OCI-LY3 (cell line): Measurements from ENCODE around the gene LCP1.

Experiments
- EZH2phosphoT487 ChIP-seq: fragments of 200-600 bp; shearing (Covaris generic); IDR thresholded peaks from 2 replicates; pipeline ENCODE4 v1.6.1; 2018; ENCODE audit warnings: antibody characterized with exemption, mixed run types, low read depth
- TF ChIP-seq, protein P1 (sequence below): fragments of 200-600, 300-600 bp; sonication (generic); IDR thresholded peaks from 2 replicates; pipeline ENCODE4 v1.5.1; 2014; ENCODE audit warnings: antibody characterized with exemption, low read length, low read depth

DNA sequence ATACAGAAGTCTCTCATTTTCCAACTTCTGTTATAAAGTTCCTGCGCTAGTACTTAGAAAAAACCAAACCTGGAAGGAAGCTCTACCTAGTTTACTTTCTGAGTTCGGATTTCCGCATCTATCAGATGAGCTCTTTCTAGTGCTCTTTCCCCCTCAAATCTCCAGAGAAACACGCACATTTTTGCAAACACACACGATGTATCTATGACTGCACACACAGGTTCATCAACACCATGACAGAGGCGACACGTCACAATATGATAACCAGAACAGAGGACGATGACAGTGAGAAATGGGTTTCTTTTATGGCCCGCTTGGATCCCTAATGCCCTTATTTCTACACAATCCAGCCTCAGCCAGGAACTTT is 29.1 kb upstream of the LCP1 start:
- TF ChIP-seq, protein P1, sequence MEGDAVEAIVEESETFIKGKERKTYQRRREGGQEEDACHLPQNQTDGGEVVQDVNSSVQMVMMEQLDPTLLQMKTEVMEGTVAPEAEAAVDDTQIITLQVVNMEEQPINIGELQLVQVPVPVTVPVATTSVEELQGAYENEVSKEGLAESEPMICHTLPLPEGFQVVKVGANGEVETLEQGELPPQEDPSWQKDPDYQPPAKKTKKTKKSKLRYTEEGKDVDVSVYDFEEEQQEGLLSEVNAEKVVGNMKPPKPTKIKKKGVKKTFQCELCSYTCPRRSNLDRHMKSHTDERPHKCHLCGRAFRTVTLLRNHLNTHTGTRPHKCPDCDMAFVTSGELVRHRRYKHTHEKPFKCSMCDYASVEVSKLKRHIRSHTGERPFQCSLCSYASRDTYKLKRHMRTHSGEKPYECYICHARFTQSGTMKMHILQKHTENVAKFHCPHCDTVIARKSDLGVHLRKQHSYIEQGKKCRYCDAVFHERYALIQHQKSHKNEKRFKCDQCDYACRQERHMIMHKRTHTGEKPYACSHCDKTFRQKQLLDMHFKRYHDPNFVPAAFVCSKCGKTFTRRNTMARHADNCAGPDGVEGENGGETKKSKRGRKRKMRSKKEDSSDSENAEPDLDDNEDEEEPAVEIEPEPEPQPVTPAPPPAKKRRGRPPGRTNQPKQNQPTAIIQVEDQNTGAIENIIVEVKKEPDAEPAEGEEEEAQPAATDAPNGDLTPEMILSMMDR = no peak
- TF ChIP-seq EZH2phosphoT487 = no peak
